MG63 (cell line): ENCODE results near the gene EDIL3. TPM values are rescaled to one million over a fixed set of nuclear protein-coding genes. Genes with fewer than 3 reads are reported as not detected.
"Not testable (repeated sequence)": the region's sequence is repeated elsewhere in the genome, so short reads cannot be mapped to it uniquely, and the experiment has no call there.

Experiments used
- DNase-seq: peaks from one replicate; pipeline ENCODE4 v3.0.0-alpha.2; 2020
- H3K27me3 ChIP-seq: fragments of 250-450 bp; sonication (Bioruptor Pico); 2 replicates; pipeline ENCODE4 v1.5.1; 2020; ENCODE audit warnings: mild to moderate bottlenecking, moderate library complexity
- H3K36me3 ChIP-seq: fragments of 250-450 bp; sonication (Bioruptor Pico); 2 replicates; pipeline ENCODE4 v1.5.1; 2020; ENCODE audit warnings: mild to moderate bottlenecking, moderate library complexity
- H3K4me3 ChIP-seq: fragments of 250-450 bp; sonication (Bioruptor Pico); 2 replicates; pipeline ENCODE4 v1.5.1; 2020; ENCODE audit warnings: mild to moderate bottlenecking, moderate library complexity
- H3K9me3 ChIP-seq: fragments of 250-450 bp; sonication (Bioruptor Pico); 2 replicates; pipeline ENCODE4 v1.5.1; 2020; ENCODE audit warnings: mild to moderate bottlenecking, moderate library complexity
- total RNA-seq: library from RNA; depleted of rRNA; stranded (reverse); fragments of >200 nt; shearing (Covaris generic); gene quantifications from 2 replicates; pipeline ENCODE4 v1.2.3, GENCODE V29; 2014; ENCODE audit warnings: low replicate concordance

The EDIL3 gene
- total RNA-seq, 1 experiment from 2014 or later: 3.0 TPM

DNA sequence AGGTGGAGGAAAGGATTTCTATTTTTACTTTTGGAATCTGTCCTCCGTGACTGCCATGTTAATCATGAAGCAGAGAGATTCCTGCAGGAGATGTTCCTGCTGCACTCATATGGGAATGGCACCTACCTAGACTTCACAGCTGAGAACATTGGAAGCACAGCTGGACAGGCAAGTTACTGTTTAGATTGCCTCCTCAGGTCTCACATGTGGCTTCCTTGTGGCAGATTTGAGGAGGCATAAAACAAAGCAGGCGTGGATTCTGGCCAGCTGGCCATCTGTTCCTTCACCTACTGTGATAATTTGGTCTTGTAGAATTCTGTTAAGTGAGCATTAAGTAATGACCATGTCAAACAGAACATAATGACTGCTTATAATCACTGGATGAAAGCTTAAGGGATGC is 193.4 kb downstream of the EDIL3 start:
- Histone ChIP-seq H3K36me3 (no peaks in the 10 kb centered on the region), H3K4me3 (no peak overlapping the region)
- no peak for DNase-seq

DNA sequence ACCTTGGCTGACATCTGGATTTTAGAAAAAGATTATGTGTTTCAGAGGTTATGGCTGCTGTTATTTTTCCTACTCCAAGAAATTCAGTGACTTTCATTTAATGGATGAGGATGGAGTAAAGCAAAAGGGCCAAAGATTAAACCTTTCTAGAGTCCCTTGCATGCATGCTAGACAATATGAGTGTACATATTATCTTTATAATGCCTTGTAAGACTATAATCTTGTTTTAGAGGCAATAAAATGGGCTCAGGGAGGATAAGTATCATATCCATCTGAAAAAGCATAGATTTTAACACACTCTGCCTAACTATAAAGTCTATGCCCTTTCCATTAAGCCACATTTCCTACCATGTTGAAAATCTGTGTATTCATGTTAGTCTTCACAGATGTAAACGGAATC is 199.8 kb downstream of the EDIL3 start:
- DNase-seq: no peak
- H3K36me3 ChIP-seq: no peaks in the 10 kb centered on the region
- no peaks in the 10 kb centered on the region for H3K9me3 ChIP-seq
- H3K4me3 ChIP-seq: no peak overlapping the region
- H3K27me3 ChIP-seq: peaks cover 7% of the 10 kb centered on the region

More for the DNA sequence above, 193.4 kb downstream of the EDIL3 start:
- peaks cover 9% of the 10 kb centered on the region for H3K27me3 ChIP-seq
- H3K9me3 ChIP-seq: no peaks in the 10 kb centered on the region

- DNase-seq: no peak
- Histone ChIP-seq H3K36me3 (no peaks in the 10 kb centered on the region), H3K9me3 (no peaks in the 10 kb centered on the region)
Measured at GRCh38 chr5:84181093-84181492, 203.6 kb downstream of the EDIL3 start.

DNA sequence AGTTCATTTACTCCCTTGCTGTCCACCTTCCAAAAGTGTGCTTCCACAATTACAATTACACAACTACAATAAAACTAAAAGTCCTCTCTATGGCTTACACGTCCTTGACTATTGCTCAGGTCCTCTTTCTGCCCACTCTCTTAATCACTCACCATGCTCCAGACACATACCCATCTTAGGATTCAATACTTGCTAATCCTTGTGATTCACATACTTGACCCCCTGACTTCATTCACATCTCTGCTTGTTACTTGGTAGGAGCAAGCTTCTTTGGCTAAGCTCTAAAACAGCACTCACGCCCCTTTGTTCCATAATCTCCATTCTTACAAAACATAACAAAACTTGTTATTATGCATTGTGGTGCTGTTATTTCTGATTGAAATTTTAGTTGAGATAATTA is 215.8 kb downstream of the EDIL3 start:
- DNase-seq: no peak
- H3K9me3 ChIP-seq: no peaks in the 10 kb centered on the region

More at GRCh38 chr5:84181093-84181492, 203.6 kb downstream of the EDIL3 start:
- Histone ChIP-seq H3K27me3 (0 out of 2 replicates have a peak, but pooled peaks cover 6% of the 10 kb centered on the region), H3K4me3 (no peak overlapping the region)

DNA sequence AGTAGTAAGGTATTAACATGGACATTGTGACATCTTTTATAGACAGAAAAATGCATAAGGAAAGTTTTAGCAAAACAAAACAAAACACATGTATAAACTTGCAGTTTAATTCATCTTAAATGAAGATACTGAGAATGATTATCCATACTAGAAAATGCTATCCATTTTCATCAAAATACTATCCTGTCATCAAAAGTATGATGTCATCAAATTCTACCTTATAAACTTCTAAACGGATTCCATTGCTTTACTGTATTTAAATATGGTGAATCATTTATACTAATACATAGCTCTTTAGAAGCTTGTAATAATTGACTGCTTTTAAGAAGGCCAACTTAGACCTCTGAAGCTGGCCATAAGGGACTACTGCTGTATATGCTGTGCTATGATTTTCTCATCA is 221.0 kb downstream of the EDIL3 start:
- H3K27me3 ChIP-seq: no peaks in the 10 kb centered on the region
- H3K9me3 ChIP-seq: no peaks in the 10 kb centered on the region
- no peak for DNase-seq
- H3K36me3 ChIP-seq: no peaks in the 10 kb centered on the region
- no peak overlapping the region for H3K4me3 ChIP-seq

More for the DNA sequence above, 215.8 kb downstream of the EDIL3 start:
- Histone ChIP-seq H3K4me3 (no peak overlapping the region), H3K27me3 (no peaks in the 10 kb centered on the region), H3K36me3 (no peaks in the 10 kb centered on the region)

DNA sequence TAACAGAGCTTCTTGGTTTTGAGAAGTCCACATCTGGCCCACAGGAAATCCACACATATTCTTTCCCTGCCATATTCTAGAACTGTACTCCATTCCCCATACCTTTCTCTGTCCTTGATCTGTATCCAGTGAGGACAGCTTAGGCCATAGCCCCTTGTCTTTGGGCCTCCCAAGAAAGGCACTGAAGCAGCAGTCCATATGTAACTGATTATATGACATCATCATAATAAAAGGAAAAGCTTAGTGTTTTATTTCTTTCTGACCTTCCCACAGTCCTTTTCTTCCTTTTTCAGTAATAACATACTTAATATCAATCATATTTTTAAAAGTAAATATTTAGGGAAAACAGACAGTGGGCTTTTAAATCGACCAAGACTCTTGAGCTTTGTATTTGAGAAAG is 222.0 kb downstream of the EDIL3 start:
- Histone ChIP-seq H3K27me3 (no peaks in the 10 kb centered on the region; the same call in 1 of the 2 replicates), H3K36me3 (no peaks in the 10 kb centered on the region), H3K9me3 (no peaks in the 10 kb centered on the region), H3K4me3 (no peak overlapping the region)
- DNase-seq: no peak

DNA sequence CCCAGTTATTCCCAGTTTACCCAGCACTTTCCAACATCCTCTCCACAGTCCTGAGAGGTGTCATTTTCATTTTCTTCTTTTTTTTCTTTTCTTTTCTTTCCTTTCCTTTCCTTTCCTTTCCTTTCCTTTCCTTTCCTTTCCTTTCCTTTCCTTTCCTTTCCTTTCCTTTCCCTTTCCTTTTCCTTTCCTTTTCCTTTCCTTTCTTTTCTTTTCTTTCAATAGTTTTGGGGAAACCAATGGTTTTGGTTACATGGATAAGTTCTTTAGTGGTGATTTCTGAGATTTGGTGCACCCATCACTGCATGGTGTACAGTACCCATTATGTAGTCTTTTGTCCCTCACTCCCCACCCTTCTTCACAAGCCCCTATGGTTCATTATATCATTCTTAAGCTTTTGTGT is 224.0 kb downstream of the EDIL3 start:
- DNase-seq, H3K9me3 ChIP-seq, H3K4me3 ChIP-seq, H3K36me3 ChIP-seq, H3K27me3 ChIP-seq: not testable (repeated sequence)

- H3K9me3 ChIP-seq: no peaks in the 10 kb centered on the region
- H3K4me3 ChIP-seq: no peak overlapping the region
- no peaks in the 10 kb centered on the region for H3K27me3 ChIP-seq
- DNase-seq: no peak
- no peaks in the 10 kb centered on the region for H3K36me3 ChIP-seq
Measured at GRCh38 chr5:84149094-84149493, 235.6 kb downstream of the EDIL3 start.

- no peak for DNase-seq
- H3K27me3 ChIP-seq: no peaks in the 10 kb centered on the region
- no peaks in the 10 kb centered on the region for H3K36me3 ChIP-seq
- no peak overlapping the region for H3K4me3 ChIP-seq
- H3K9me3 ChIP-seq: no peaks in the 10 kb centered on the region
Measured at GRCh38 chr5:84148651-84149050, 236.0 kb downstream of the EDIL3 start.

DNA sequence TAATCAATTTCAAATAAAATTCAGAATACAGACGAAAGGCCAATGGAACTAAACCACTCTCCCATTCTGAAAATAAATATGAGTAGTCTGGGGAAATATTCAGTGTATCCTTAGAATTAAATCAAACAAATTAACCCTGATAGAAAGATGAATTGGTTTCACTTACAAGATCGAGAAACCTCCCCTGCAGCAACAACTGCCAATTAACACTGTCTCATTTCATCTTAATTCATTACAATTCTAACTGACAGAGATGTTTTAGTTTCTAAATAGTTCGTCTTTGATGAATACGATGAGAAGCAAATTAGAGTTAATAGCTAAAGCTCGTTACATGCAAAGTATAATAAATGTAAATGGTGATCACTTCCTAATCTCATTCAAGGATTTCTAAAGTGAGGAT is 247.1 kb downstream of the EDIL3 start:
- Histone ChIP-seq H3K9me3 (no peaks in the 10 kb centered on the region), H3K4me3 (no peak overlapping the region), H3K27me3 (no peaks in the 10 kb centered on the region), H3K36me3 (no peaks in the 10 kb centered on the region)
- no peak for DNase-seq

DNA sequence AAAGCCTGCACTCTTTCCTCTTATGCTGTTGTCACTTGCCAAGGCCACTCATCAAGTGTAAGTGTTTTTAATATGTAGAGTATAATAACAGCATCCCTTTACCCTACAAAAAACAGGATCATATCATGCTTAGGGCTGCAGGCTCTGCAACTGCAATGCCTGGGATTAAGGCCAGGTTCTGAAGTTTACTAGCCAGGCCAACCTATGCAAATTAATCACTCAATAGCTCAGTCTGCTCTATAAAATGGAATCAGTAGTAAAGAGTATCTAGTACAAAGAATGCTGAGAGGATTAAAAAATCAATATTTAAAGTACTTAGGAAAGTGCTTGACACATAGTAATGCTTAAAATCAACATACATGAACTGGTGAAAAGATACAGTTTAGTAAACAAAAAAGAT is 253.3 kb downstream of the EDIL3 start:
- DNase-seq: no peak
- Histone ChIP-seq H3K4me3 (no peak overlapping the region), H3K27me3 (no peaks in the 10 kb centered on the region), H3K9me3 (no peaks in the 10 kb centered on the region), H3K36me3 (no peaks in the 10 kb centered on the region)

DNA sequence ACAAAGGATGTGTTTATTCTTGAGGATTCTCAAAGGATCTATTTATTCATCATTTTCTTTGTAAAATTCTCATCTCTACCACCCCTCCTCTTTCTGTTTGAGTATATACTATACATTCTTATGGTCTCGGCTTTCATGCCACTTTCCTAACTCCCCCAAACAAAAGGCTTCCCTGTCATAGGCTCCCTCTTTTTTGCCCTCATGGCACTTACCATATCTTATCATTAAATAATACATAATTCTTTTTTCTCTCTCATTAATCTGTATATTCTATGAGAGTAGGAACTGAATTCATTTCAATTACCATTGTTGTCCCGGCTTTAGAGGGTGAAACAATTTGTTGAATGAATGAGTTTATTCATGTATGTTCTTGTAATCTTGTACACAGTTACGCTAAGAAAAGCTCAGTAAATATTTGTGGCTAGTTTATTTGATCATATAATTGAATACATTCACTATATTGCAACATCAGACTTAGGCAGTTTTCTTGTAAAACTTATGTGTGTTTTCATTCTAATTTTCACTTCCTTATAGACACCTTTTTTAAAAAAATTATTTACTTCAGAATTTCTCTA is 254.6 kb downstream of the EDIL3 start:
- Histone ChIP-seq H3K9me3 (no peaks in the 10 kb centered on the region), H3K27me3 (no peaks in the 10 kb centered on the region), H3K36me3 (no peaks in the 10 kb centered on the region), H3K4me3 (no peak overlapping the region)
- DNase-seq: no peak

DNA sequence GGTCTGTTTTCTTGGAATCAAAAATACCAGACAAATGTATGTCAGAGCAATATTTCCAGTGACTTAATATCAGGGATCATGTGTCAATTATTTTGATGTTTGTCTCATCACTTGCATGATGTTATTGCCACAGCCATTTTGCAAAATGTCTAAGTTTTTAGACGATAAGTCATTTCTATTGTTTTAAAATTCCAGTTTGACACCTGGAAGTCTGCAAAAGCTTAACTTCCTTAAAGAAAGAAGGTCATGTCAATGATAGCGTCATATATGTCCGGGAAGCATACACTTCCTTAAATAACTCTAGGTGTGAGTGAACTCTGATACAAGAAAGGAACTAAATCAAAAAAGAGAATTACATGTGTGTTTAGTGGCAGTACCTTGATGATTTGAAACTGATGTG is 259.5 kb downstream of the EDIL3 start:
- H3K36me3 ChIP-seq: no peaks in the 10 kb centered on the region
- no peaks in the 10 kb centered on the region for H3K9me3 ChIP-seq
- DNase-seq: no peak
- H3K4me3 ChIP-seq: no peak overlapping the region
- H3K27me3 ChIP-seq: no peaks in the 10 kb centered on the region

DNA sequence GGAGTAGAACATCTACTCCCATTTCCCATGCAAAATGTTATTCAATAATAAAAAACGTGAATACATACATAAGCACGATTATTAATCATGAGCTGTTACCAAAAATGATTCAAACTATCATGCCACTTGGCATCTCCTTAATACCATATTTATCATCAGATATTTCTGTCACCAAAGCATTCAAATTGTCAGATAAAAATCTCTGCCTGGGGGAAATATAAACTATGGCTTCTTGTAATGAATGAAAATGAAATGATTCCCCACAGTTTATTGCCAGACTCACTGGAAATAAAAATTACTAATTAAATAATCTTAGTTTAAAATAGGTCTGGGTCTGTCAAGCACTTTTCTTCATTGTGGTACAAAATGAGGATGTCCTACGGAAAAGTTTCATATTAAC is 265.4 kb downstream of the EDIL3 start:
- H3K36me3 ChIP-seq: no peaks in the 10 kb centered on the region
- H3K27me3 ChIP-seq: no peaks in the 10 kb centered on the region
- no peak for DNase-seq

DNA sequence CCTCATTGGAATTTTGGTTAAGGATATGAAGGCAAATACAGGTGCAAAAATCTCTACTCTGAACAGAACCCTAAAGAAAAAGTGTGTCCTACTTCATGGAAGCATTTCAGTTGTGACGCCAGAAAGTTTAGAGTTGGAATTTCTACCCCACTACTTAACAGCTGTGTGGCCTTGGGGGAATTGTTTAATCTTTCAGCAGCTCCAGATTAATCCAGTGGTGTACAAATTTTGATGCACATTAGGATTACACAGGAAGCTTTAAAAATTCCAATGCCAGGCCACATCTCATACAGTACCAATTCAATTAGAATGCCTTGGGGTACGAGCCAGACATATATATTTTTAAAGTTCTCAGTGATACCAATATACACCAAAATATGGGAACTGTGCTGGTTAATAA is 266.1 kb downstream of the EDIL3 start:
- Histone ChIP-seq H3K9me3 (no peaks in the 10 kb centered on the region), H3K4me3 (no peak overlapping the region), H3K36me3 (no peaks in the 10 kb centered on the region), H3K27me3 (no peaks in the 10 kb centered on the region)
- no peak for DNase-seq

More for the DNA sequence above, 265.4 kb downstream of the EDIL3 start:
- no peak overlapping the region for H3K4me3 ChIP-seq
- H3K9me3 ChIP-seq: no peaks in the 10 kb centered on the region

DNA sequence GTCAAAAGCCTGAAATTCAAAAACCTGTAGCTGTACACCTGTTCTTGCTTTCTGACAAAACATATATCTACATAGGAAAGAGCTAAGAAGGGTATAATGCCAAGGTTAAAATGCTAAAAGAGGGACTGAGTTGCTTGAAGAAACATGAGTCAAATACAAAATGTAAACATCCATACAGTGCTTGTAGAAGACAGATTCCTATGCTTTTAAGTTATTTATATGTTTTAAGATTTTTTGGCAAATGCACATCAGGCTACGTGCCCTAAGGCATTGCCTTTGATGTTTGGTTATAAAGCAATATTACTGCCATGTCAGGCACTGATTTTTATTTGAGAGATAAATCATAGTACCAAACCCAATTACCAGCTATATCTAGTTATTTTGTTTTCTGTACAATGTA is 269.0 kb downstream of the EDIL3 start:
- Histone ChIP-seq H3K36me3 (no peaks in the 10 kb centered on the region), H3K4me3 (no peak overlapping the region), H3K9me3 (no peaks in the 10 kb centered on the region), H3K27me3 (no peaks in the 10 kb centered on the region)
- DNase-seq: peak; percentile 4

DNA sequence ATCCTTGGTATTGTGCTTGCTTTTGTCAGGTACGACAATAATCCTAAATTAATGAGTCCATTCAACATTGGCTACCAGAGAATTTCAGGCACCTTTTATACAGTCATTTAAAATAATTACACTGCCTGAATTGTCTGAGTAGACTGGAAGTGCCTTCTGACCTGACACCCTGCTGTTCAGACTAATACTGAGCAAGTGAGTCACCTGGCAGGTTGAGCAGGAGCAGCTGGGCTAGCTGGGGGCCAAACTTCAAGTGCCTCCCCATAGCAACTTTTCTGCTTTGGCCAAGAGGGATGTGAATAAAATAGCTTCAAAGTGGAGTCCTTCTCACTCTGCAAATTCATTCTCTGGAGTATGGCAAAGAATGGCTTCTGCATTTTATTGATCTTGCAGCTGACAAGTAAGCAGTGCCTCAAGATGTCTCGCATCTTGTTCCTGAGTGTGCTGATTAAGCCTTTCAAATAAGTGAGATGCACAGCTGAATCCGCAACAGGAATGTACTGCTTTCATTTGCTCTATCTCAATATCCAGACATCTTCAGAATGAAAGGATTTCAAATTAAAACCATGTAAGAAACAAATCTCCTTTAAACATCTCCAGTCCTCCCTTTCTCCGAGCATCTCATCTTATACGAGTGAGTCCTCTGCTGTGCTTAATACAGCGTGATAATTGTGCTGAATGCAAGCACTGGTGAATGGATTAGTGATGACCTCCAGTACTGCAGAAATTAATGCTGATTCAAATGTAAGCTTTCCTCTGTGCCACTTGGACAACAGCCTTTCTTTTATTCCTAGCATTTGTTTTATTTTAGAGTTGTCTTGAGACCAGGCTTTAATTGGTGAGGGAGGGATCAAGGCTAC is 271.2 kb downstream of the EDIL3 start:
- Histone ChIP-seq H3K9me3 (no peaks in the 10 kb centered on the region), H3K36me3 (no peaks in the 10 kb centered on the region), H3K4me3 (no peak overlapping the region), H3K27me3 (no peaks in the 10 kb centered on the region)
- peak; percentile 63 for DNase-seq

DNA sequence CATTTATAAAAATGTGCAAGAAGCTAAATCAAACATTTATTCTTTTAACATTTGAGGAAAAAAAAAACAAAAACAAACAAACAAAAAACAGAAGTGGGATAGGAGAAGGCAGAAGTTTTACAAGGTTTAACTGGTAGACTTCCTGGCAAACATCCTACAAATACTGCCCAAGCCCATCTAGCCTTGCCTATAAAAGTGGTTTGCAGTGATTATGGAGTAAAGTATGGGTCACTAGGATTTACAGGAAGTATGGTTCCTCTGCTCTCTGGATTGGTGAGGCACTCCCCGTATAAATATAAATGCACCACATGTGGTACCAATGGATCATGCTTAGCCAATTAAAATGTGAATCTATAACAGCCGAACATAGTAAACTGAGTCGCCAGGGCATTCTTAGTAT is 291.9 kb downstream of the EDIL3 start:
- H3K36me3 ChIP-seq: no peaks in the 10 kb centered on the region
- DNase-seq: no peak
- no peaks in the 10 kb centered on the region for H3K9me3 ChIP-seq
- H3K27me3 ChIP-seq: no peaks in the 10 kb centered on the region; the same call in 1 of the 2 replicates
- H3K4me3 ChIP-seq: no peak overlapping the region
